Gastroesophageal sphincter (tissue), 4 donors: ENCODE data around the gene VPS39. TPM values are rescaled to one million over a fixed set of nuclear protein-coding genes. Genes with fewer than 3 reads are reported as not detected.

Source experiments
- ATAC-seq: fragments of 150-250 bp; one replicate; pipeline ENCODE4 v1.9.1; 2016; ENCODE audit warnings: mild to moderate bottlenecking, moderate library complexity
- H3K27ac ChIP-seq, 4 donors: fragments of 200-600 bp; sonication (generic) in 3 of 4; 1 replicate in 3 of 4; 2 replicates in 1 of 4; pipeline ENCODE4 v1.5.1; 2016 to 2019
- H3K27me3 ChIP-seq: fragments of 200-600 bp; sonication (generic); one replicate; pipeline ENCODE4 v1.5.1; 2019
- H3K36me3 ChIP-seq, 2 donors: fragments of 200-600 bp; sonication (generic); one replicate each; pipeline ENCODE4 v1.5.1; 2019; ENCODE audit warnings: control low read depth in 1 of 2
- H3K4me1 ChIP-seq, 3 donors: fragments of 200-600 bp; sonication (generic); 1 replicate in 2 of 3; 2 replicates in 1 of 3; pipeline ENCODE4 v1.5.1; 2016 to 2019; ENCODE audit warnings: control low read depth in 2 of 3
- H3K4me3 ChIP-seq, 2 donors: fragments of 200-600 bp; sonication (generic); one replicate each; pipeline ENCODE4 v1.5.1; 2019; ENCODE audit warnings: mild to moderate bottlenecking in 1 of 2, moderate library complexity in 1 of 2
- H3K9me3 ChIP-seq, 3 donors: fragments of 200-600 bp; sonication (generic); one replicate each; pipeline ENCODE4 v1.5.1; 2017 to 2019; ENCODE audit warnings: control low read depth in 2 of 3
- CTCF ChIP-seq, 4 experiments: fragments of 200-600 bp in 2 of 4; fragments of 450-650 bp in 2 of 4; sonication (generic) in 1 of 4; IDR thresholded peaks; one replicate each; pipeline ENCODE4 v1.5.1; 2017 to 2019; ENCODE audit warnings: antibody characterized with exemption in 4 of 4, mild to moderate bottlenecking in 2 of 4, moderate library complexity in 2 of 4
- EP300 ChIP-seq: sonication (generic); formaldehyde crosslinking; IDR thresholded peaks from one replicate; pipeline ENCODE4 v1.6.1; 2017; ENCODE audit warnings: antibody characterized with exemption, mild to moderate bottlenecking
- POLR2A ChIP-seq, 2 donors: fragments of 450-650 bp; IDR thresholded peaks; one replicate each; pipeline ENCODE4 v1.6.1; 2017; ENCODE audit warnings: antibody characterized with exemption in 2 of 2, mild to moderate bottlenecking in 2 of 2, moderate library complexity in 1 of 2
- POLR2AphosphoS5 ChIP-seq: sonication (generic); formaldehyde crosslinking; IDR thresholded peaks from one replicate; pipeline ENCODE4 v1.6.1; 2017; ENCODE audit warnings: antibody characterized with exemption
- WGBS, 2 donors: methylation state at CpG; one replicate each; pipeline ENCODE4 v1.1.5; 2018; ENCODE audit warnings: low coverage in 1 of 2; 5-methylcytosine and 5-hydroxymethylcytosine counted together
- total RNA-seq, 4 donors: library from RNA; depleted of rRNA; stranded (reverse); fragments of >200 nt; gene quantifications; one replicate each; pipeline ENCODE4 v1.1.0, GENCODE V29; 2016

Gene VPS39
- total RNA-seq, 4 donors from 2014 or later, result 53.5 to 104 (median 76.6) TPM

GRCh38 chr15:42149493-42150218 lies 58.4 kb downstream of the VPS39 start:
- Histone ChIP-seq H3K9me3 (no peaks in the 10 kb centered on the region), H3K4me3 (no peak overlapping the region), H3K27me3 (peaks cover 10% of the 10 kb centered on the region), H3K27ac (no peak overlapping the region), H3K36me3 (no peaks in the 10 kb centered on the region), H3K4me1 (no peaks in the 10 kb centered on the region)
- TF ChIP-seq POLR2AphosphoS5, result no peak
- TF ChIP-seq EP300, result no peak
- no peak for TF ChIP-seq POLR2A (IDR thresholded peaks at IDR 0.05)
- TF ChIP-seq CTCF (IDR thresholded peaks at IDR 0.05), result no peak
- 78% methylated on average over 5 of the region's 14 CpGs; no CpG with 5 or more reads in 1 of the 2 donors for WGBS, 2 donors
- no peak for ATAC-seq

GRCh38 chr15:42148808-42149492 lies 59.2 kb downstream of the VPS39 start:
- 68% methylated on average over 6 of the region's 12 CpGs; no CpG with 5 or more reads in 1 of the 2 donors for WGBS, 2 donors
- no peaks in the 10 kb centered on the region for H3K4me1 ChIP-seq
- no peaks in the 10 kb centered on the region for H3K36me3 ChIP-seq
- H3K27me3 ChIP-seq, result peaks cover 16% of the 10 kb centered on the region
- no peak for ATAC-seq
- no peaks in the 10 kb centered on the region for H3K9me3 ChIP-seq
- TF ChIP-seq EP300, result no peak
- TF ChIP-seq CTCF (IDR thresholded peaks at IDR 0.05), result no peak
- no peak for TF ChIP-seq POLR2A (IDR thresholded peaks at IDR 0.05)
- no peak for TF ChIP-seq POLR2AphosphoS5
- H3K4me3 ChIP-seq, result no peak overlapping the region
- no peak overlapping the region for H3K27ac ChIP-seq

GRCh38 chr15:42147431-42147735 lies 60.7 kb downstream of the VPS39 start:
- H3K4me1 ChIP-seq, result no peaks in the 10 kb centered on the region
- H3K27ac ChIP-seq, result no peak overlapping the region
- H3K27me3 ChIP-seq, result peaks cover 17% of the 10 kb centered on the region
- H3K4me3 ChIP-seq, result no peak overlapping the region
- TF ChIP-seq POLR2AphosphoS5 (no peak), EP300 (no peak), POLR2A (IDR thresholded peaks at IDR 0.05) (no peak), CTCF (IDR thresholded peaks at IDR 0.05) (no peak)
- no CpG with 5 or more reads among the region's 4 CpGs for WGBS, 2 donors
- no peaks in the 10 kb centered on the region for H3K9me3 ChIP-seq
- H3K36me3 ChIP-seq, result no peaks in the 10 kb centered on the region
- ATAC-seq, result no peak

GRCh38 chr15:42146551-42147430 lies 61.3 kb downstream of the VPS39 start:
- Histone ChIP-seq H3K4me3 (no peak overlapping the region), H3K27ac (no peak overlapping the region), H3K27me3 (peaks cover 17% of the 10 kb centered on the region), H3K36me3 (no peaks in the 10 kb centered on the region), H3K4me1 (no peaks in the 10 kb centered on the region), H3K9me3 (no peaks in the 10 kb centered on the region)
- no peak for TF ChIP-seq CTCF (IDR thresholded peaks at IDR 0.05)
- TF ChIP-seq POLR2AphosphoS5, result no peak
- no peak for TF ChIP-seq POLR2A (IDR thresholded peaks at IDR 0.05)
- 54 to 70% methylated on average over 5 to 9 of the region's 24 CpGs for WGBS, 2 donors
- ATAC-seq, result no peak
